ENCODE measurements around the gene MPHOSPH10. TPM values are rescaled to one million over a fixed set of nuclear protein-coding genes. Genes with fewer than 3 reads are reported as not detected.
A peak's percentile ranks its signal among the peaks of the same experiment; 100 is the strongest.
"Not testable (repeated sequence)": the region's sequence is repeated elsewhere in the genome, so short reads cannot be mapped to it uniquely, and the experiment has no call there.

The MPHOSPH10 gene
- total and polyA plus RNA-seq, 2 experiments from 2014 or later, result 18.9 to 26.4 TPM

DNA sequence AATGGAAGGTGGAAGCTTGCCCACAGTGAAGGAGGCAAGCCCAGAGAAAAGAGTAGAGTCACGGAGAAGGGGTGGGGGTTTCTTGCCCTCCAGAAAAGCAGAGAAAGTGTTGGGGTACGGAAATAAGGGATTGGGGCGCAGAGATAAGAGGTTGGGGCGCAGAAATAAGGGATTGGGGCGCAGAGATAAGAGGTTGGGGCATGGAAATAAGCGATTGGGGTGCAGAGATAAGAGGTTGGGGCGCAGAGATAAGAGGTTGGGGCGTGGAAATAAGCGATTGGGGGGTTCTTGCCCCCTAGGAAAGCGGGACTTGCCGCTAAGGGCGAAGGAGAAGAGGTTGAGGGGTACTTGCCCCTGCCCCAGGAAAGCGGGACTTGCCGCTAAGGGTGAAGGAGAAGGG, 41.0 kb upstream of the MPHOSPH10 start:
- H3K9ac ChIP-seq; H3K36me3 ChIP-seq (ENCODE audit: low read depth); H3K9me3 ChIP-seq (ENCODE audit: low read depth); in situ Hi-C loops (cut with MboI); H2AFZ ChIP-seq; H3K4me2 ChIP-seq (ENCODE audit: unreplicated experiment); H3K27ac ChIP-seq; H3K4me3 ChIP-seq; H3K27me3 ChIP-seq (replicated peaks; ENCODE audit: insufficient read depth); H3K79me2 ChIP-seq (ENCODE audit: insufficient read depth); H3K9me2 ChIP-seq (ENCODE audit: insufficient read depth); H4K20me1 ChIP-seq (ENCODE audit: insufficient read depth); H3K4me1 ChIP-seq (ENCODE audit: insufficient read depth); H3F3A ChIP-seq (ENCODE audit: insufficient read depth); DNase-seq: not testable (repeated sequence)
- WGBS, 2 experiments (ENCODE audit: low coverage in 1 of 2, low lambda C conversion rate in 2 of 2, missing lambda C conversion rate in 2 of 2), result 68% methylated on average over 11 to 14 of the region's 14 CpGs

GRCh38 chr2:71091808-71092207, 38.6 kb upstream of the MPHOSPH10 start:
- H4K20me1 ChIP-seq (ENCODE audit: insufficient read depth); H3K9me3 ChIP-seq (ENCODE audit: low read depth); H3F3A ChIP-seq (ENCODE audit: insufficient read depth); H3K36me3 ChIP-seq (ENCODE audit: low read depth); H3K9ac ChIP-seq; H3K27me3 ChIP-seq (replicated peaks; ENCODE audit: insufficient read depth); in situ Hi-C loops (cut with MboI); DNase-seq; H3K4me2 ChIP-seq (ENCODE audit: unreplicated experiment); H3K4me1 ChIP-seq (ENCODE audit: insufficient read depth); H3K9me2 ChIP-seq (ENCODE audit: insufficient read depth); H3K4me3 ChIP-seq; H2AFZ ChIP-seq; H3K27ac ChIP-seq; H3K79me2 ChIP-seq (ENCODE audit: insufficient read depth): not testable (repeated sequence)
- 73 to 74% methylated on average over 9 of the region's 9 CpGs for WGBS, 2 experiments (ENCODE audit: low coverage in 1 of 2, low lambda C conversion rate in 2 of 2, missing lambda C conversion rate in 2 of 2)

GRCh38 chr2:71092491-71093260, 37.8 kb upstream of the MPHOSPH10 start:
- H4K20me1 ChIP-seq (ENCODE audit: insufficient read depth); H3K79me2 ChIP-seq (ENCODE audit: insufficient read depth); H3K9me3 ChIP-seq (ENCODE audit: low read depth); H3K36me3 ChIP-seq (ENCODE audit: low read depth); H2AFZ ChIP-seq; in situ Hi-C loops (cut with MboI); H3K9me2 ChIP-seq (ENCODE audit: insufficient read depth); H3K27me3 ChIP-seq (replicated peaks; ENCODE audit: insufficient read depth); H3K9ac ChIP-seq; H3K27ac ChIP-seq; H3F3A ChIP-seq (ENCODE audit: insufficient read depth); DNase-seq; H3K4me2 ChIP-seq (ENCODE audit: unreplicated experiment); H3K4me1 ChIP-seq (ENCODE audit: insufficient read depth); H3K4me3 ChIP-seq: not testable (repeated sequence)
- WGBS, 2 experiments (ENCODE audit: low coverage in 1 of 2, low lambda C conversion rate in 2 of 2, missing lambda C conversion rate in 2 of 2), result 79 to 81% methylated on average over 33 of the region's 33 CpGs

- TF ChIP-seq EZH2 (IDR thresholded peaks at IDR 0.05; ENCODE audit: insufficient read depth, poor library complexity, severe bottlenecking) (no peak), EZH2phosphoT487 (IDR thresholded peaks at IDR 0.05; ENCODE audit: insufficient read depth, low read depth) (no peak)
- Histone ChIP-seq H3K4me1 (ENCODE audit: insufficient read depth) (peaks cover 6% of the 10 kb centered on the region), H3K9ac (no peak overlapping the region), H2AFZ (peak overlapping the region; percentile 66), H3K9me2 (ENCODE audit: insufficient read depth) (no peaks in the 10 kb centered on the region), H3K9me3 (ENCODE audit: low read depth) (no peaks in the 10 kb centered on the region), H3K79me2 (ENCODE audit: insufficient read depth) (no peaks in the 10 kb centered on the region), H3K4me3 (no peak overlapping the region), H3K36me3 (ENCODE audit: low read depth) (no peaks in the 10 kb centered on the region), H3K27me3 (replicated peaks; ENCODE audit: insufficient read depth) (no peaks in the 10 kb centered on the region), H3F3A (ENCODE audit: insufficient read depth) (peaks cover 11% of the 10 kb centered on the region; the same call in 1 of the 2 replicates), H4K20me1 (ENCODE audit: insufficient read depth) (no peaks in the 10 kb centered on the region), H3K4me2 (ENCODE audit: unreplicated experiment) (no peak overlapping the region), H3K27ac (no peak overlapping the region)
- WGBS, 2 experiments (ENCODE audit: low coverage in 1 of 2, low lambda C conversion rate in 2 of 2, missing lambda C conversion rate in 2 of 2), result 1 to 3% methylated on average over 3 of the region's 3 CpGs
- DNase-seq, result peak; percentile 76
- in situ Hi-C loops (cut with MboI), result no loop called here
Observed at GRCh38 chr2:71100195-71100964, 30.1 kb upstream of the MPHOSPH10 start.
